Fibroblast of gingiva (primary cell): ENCODE data around the gene SLC24A3.

ENCODE experiments used
- DNase-seq: peaks from one replicate; pipeline ENCODE4 v3.0.0-alpha.2; 2011; ENCODE audit warnings: low read depth

SLC24A3 gene

DNA sequence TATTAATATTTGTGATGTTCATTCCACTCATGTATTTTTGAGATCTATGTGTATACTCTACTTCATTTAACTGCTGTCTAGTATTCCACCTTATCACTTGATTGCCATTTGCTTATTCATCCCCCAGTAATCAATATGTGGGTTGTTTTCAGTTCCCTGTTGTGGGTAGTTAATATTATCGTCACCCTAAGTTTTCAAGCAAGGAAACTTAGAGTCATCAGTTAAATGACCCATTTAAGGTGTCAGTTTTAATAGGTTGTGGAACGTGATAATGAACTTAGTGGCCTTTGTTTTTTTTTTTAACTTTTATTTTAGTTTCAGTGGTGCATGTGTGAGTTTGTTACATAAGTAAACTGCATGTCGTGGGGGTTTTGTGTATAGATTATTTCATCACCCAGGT lies 90.3 kb downstream of the SLC24A3 start:
- DNase-seq, result no peak

DNA sequence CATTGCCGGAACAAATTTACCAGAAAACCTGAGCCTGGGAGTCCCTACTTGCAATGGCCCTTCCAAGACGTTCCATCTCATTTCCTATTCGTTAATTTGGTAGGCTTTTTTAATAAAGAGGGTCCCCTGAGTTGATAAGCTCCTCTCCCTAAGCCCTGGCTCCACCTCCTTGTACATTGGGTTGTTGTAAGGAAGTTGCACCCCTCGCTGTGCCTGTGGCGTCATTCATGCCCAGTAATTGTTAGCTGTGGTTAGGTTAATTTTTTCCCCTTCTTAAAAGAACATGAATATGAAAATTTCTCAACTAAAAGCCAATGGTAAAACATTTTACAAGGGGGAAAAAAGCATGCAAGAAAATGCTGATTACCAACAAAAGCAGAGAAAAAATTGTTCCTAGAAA lies 91.9 kb downstream of the SLC24A3 start:
- DNase-seq, result no peak

DNA sequence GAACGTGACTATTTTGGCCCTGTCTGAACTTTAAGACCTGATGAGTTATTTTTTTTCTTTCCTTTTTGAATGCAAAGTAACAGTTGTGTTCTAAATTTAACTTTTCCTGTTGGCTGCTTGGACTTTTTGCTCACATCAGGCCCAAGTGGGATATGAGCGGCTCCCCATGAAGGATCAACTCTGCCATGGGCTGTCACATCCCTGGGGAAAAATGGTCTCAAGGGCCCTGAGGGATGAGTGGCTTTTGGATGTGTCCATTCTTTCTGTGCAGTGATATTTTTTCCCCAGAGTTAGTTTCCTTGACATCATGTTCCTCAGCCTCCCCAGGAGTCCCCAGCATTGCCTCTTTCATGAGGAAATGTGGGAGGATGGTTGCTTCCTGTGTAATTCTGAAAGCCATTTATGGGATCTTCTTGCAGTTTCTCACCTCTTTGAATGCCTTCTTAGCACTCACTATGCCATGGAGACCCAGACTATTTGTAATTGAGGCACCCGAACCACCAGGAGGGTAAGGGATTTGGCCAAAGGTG lies 92.5 kb downstream of the SLC24A3 start:
- DNase-seq, result no peak

DNA sequence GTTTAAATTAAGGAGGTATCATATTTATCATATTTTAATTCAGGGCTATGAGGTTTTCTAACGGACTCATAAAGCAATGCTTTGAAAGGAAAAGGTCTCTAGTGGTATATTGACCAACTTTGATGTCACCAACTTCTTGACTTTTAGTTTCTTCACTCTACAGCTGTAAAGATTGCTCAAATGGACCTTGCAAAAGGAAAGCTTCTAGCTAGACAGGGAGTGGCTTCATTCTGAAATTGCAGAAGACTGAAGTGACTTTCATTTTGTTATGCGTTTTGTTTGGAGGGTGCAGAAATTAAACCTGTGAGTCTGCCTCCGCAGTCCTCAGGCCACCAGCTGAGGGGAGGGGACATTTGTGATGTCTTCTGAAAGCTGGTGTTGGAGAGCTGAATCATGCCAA lies 95.7 kb downstream of the SLC24A3 start:
- no peak for DNase-seq

DNA sequence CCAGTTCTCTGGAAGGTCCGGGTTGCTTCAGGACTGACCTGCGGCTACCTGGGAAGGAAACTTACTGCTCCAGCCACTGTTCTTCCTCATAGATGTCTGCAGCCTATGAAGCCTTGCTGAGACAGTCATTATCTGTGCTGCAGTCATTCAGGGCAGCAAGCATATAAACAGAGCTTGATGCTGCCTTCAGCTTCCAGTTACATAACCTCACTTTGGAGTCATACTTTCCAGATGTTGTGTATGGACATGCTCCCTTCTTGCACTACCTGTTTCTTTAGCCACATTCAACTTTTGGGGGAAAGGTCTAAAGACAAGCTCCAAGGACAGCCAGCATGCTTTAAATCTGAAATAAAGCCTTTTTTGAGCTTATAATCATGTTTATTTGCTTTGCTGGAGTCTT lies 98.1 kb downstream of the SLC24A3 start:
- no peak for DNase-seq

DNA sequence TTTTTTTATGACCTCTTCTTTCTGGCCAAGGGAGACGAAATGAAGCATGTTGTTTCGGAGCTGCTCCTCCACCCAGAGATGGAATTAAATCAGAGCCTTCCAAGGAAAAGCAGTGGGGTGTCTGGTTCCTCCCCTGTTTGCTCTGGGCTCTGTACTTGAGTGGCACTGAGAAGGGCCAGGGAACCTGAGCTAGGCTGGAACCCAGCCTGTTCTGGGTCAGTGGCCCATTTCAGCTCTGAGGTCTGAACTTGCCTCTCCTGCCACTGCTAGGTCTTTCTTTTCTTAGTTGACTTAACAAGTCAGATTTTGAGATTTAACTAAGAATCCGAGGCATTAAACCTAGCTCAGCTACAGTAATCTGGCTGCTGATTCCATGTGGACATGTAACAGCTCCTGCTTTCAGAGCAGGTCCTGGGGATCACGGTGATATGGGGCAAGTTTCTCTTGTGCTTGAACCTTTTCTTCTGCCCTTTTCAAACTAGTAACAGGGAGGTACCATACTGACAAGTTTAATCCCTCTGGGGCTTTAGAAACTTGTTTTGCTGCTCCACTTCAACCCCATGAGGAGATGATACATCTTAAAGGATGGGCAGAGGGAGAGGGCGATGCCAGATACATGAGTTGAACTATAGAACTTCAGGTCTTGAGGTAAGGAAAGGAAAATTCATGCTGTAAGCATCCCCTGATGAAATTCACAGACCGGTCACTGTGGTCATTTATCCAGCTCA lies 101.1 kb downstream of the SLC24A3 start:
- DNase-seq, result no peak

DNA sequence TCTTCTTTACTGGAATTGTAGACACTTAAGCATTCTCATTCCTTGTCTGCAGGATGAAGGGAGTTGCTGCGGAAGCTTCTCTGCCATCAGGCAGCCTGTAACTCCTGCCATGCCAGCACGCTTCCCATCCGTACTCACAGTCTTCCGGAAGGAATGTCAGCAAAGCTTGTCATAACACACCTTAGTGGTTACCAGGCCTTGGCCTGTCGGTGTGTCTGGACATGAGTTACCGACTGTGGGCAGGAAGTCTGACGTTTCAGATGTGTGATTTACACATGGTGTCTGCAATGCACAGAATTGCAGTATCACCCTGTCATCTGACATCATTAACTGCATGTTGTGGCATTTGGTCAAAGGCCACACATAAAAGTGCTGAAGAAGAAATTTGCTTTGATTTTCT lies 102.2 kb downstream of the SLC24A3 start:
- no peak for DNase-seq

DNA sequence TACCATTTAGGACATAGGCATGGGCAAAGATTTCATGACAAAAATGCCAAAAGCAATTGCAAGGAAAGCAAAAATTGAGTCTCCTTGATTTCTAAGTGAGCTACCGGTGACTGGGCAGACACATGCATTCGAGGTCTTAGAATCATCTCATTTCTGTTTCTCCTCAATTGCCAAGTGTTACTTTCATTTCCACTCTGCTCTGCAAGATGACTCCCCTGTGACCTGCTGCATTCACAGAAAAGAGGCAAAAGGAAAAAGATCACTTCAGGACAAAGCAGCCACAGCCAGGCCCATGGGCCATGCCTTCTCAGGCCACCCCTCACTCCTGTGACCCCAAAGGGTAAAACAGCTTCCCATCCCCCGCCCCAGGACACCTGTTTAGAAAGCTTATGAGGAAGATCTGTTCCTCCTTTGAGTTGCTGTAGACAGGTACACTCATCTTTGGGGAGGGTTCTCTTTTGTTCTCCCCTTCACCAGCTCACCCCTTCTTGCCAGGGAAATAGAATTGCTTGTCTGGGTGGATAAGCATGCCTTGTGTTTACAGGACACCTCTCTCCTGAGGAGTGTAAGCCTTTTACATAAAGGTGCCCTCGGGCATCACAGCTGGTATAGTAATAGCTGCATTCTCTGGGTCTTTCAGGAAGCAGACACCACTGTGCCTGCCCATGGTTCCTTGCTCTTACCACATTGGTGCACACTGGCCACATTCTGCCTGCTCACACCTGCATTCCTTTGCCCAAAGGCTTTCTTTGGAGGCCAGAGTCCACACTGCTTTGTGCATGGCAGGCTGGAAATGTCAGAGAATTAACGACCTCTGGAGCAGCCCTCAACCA lies 105.0 kb downstream of the SLC24A3 start:
- no peak for DNase-seq

DNA sequence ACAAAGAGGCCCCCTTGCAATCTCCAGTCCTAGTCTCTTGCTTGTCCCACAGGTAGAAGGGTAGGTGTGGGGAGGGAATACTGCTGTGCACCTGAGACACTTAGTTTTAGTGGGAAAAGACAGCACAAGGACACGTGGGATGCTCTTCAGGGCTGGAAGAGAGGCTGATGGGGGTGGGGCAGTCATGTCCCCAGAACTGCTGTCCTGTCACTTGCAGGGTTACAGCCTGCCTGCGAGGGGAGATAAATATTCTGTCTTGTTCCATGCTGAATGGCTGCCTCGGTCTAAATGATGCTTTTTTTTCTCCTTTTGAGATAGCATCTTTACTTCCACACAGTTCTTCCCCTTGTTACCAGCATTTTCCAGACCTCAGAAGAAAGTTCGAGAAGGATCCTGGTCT lies 106.2 kb downstream of the SLC24A3 start:
- DNase-seq, result no peak

DNA sequence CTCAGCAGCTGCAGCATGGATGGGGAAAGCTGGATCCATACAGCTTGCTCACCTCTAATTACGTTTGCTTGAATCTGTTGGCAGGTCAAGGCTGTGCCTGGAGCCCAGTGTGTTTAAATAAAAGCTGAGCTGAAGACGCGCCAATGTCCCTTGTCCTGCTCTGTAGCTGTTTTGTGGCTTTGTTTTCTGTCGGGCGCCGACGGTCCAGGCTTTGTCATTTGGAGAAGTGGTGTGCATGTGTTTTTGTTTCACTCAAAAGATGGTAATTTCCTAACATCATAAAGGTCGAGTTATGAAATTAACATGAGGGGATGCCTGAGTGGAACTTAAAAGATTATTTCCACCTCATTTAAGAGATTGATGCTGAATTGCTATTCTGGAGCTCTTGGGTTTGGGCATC lies 107.6 kb downstream of the SLC24A3 start:
- DNase-seq, result no peak

DNA sequence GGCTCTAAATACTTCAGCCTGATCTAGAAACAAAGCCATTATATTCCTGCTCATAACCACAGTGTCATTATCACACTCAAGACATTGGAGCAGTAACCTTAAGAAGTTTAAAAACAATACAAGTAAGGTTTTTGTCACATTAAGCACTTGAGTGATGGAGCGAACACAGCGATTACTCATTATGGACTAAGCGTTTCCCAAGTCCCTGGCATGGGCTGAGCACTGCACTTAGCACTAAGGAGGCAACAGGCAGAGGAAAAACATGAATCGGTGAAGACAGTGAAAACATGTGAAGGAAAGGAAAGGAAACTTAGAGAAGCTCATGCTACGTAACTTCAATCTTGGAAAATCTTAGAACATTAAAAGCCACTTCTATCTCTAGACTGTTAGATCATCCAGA lies 108.7 kb downstream of the SLC24A3 start:
- no peak for DNase-seq

DNA sequence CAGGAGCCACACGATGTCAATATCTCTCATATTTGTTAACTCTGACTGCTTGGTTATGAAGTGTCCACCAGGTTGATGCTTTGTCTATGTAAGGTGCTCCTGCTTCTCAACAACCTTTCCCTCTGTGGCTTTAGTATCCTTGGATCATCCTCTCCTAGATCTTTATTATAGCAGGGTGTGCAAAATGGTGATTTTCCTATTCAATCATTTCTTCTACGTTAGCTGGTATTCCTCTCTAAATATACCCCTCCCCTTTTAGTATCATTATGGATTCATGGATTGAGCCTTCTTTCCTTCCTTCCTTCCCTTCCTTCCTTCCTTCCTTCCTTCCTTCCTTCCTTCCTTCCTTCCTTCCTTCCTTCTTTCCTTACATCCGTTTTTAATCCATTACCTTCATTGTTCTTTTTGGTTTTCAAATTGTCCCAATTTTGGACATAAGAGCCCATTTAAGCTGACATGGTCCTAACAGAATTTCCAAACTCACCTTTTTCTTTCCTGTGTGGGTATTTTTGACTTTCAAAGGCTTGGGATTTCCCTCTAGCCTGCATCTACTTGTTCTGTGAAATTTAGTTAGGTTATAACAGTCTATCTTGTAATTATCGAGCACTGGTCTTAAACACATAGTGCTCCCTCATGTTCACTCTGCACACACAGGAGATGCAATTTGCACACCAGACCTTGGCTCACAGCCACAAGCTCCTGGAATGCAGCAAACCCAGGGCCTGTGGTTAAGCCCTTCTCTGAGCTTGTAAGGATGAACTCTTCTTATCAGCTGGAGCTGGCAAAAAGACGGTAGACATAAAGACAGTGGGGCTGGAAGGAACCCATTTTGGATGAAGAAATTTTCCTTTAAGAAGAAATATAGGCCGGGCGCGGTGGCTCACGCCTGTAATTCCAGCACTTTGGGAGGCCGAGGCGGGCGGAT lies 109.9 kb downstream of the SLC24A3 start:
- no peak for DNase-seq

DNA sequence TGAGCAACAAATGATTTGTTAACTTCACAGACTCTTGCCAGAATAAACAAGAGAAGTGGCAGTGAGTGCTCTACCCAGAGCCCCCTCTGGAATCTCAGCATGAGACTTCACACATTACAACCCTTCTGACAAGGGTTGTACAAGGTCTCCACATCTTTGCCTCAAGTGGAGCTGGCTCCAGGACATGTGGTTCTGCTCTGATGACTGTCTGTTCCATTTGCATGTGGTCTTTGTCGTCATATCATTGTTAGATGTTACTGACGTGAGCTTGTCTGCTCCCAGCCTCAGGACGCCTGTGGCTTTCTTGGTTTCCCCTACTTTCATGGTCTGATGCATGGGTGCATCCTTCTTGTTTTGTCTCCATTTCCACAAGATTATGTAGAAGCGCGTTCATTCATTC lies 115.0 kb downstream of the SLC24A3 start:
- no peak for DNase-seq

DNA sequence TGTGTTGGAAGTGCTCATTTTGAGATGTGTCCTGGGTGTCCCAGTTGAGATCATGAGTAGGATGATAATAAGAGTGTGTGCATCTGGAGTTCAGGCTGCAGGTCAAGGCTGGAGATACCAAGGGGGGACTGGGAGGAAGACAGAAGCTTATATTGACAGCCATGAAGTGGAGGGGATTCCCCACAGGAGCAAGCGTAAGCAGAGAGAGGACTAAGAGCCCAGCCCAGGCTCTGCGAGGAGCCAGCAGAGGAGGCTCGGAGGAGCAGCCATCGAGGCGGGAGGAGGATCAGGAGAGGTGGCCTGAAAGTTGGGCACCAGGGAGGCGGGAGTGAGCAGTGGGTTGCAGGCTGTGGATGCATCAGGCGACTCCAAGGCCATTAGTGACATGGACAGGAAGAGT lies 116.2 kb downstream of the SLC24A3 start:
- no peak for DNase-seq

DNA sequence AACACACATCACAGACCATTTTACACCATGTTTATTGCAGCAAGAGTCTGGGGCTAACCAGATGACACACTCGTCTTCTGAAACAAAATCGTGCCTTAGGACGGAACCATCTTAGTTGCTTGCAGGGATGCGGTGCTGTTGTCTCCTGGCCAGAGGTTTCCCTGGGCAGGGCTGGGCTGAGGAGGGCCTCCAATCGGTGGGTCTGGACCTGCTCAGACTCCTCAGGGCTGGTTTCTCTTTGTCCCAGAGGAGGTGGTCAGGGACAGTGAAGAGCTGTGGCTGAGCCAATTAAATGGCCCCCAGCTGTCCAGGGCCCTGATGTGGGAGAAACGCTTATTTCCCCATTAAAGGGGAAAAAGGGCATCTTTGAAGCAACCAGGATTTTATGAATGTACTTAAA lies 117.6 kb downstream of the SLC24A3 start:
- no peak for DNase-seq

DNA sequence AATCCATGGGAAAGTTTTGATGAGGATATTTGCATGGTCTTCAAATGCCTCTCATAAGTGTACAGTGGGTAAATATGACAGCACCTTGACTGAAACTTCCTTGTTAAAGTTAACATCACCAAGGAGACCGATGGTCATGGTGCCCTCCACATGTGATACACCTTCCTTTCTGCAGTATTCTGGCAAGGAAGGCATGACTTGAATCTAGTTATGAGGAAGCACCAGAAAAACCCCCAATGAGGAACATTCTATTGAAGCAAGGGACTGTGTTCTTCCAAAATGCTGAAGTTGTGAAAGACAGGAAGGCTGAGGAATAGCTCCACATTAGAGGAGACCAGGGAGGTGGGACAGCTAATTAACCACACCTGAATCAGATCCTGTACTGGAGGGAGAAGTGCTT lies 118.3 kb downstream of the SLC24A3 start:
- DNase-seq, result no peak

DNA sequence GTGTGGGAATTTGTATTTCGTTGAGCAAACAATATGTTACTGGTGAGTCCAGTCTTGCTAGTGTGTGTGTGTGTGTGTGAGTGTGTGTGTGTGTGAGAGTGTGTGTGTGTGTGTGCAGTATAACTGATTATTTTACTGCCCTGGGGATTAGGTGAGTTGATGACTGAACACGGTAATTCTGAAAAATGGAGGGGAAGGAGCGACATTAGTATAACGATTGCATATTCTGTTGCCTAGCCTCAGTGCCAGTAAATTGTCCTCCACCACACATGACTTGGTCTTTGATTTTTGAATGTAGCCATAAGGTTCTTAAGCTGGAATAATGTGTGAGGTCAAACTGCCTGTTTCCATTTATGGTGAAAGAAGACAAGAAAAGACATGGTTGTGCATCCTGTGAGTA lies 121.1 kb downstream of the SLC24A3 start:
- DNase-seq, result no peak

DNA sequence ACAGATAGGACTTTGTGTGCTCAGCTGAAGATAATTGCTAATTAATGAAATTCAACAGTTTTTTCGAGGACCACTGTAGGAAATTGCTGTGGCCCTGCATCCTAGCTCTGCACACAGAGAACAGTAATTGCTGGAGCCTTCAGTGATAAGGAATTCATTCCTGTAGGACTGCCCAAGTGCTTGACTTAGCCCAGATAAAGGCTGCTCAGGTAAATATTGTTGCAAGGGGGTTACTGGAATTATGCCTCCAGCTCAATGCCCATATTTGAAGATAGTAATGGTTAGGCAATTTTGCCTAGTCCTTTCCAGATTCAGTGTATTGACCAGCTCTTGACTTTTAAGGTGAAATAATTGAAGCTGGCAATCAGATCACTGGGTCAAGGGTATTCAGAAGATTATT lies 122.9 kb downstream of the SLC24A3 start:
- no peak for DNase-seq

DNA sequence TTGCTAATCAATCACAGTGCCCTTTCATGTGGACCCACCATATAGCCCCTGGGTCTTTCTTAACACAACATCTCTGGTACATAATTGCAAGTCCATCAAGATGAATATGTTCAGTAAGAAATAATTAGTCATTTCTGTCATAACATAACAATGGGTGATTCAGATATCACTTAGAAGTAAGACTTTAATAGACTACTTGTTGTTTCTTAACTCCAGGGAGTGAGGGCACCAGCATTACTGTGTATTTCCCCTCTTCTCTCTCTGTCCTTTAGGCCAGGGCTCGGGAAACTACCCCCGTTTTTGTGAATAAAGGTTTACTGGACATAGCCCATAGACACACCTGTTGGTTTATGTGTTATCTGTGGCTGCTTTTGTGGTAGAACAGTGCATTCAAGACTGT lies 123.5 kb downstream of the SLC24A3 start:
- no peak for DNase-seq

DNA sequence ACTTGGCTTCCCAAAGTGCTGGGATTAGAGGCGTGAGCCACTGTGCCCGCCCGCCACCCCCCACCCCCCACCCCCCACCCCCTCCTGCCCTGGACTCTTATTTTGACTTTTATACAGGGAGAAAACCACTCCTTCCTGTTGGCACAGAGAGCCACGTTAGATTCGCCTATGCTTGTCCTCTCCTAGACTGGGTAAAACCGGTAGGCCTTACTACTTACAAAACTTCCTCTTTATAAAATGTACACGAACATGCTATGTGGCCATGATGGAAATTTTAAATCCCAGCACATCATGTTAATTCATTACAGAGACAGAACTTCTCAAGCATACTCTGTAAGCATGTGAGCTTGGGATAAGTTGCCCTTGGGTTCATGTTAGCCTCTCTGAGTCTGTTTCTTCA lies 124.2 kb downstream of the SLC24A3 start:
- no peak for DNase-seq

DNA sequence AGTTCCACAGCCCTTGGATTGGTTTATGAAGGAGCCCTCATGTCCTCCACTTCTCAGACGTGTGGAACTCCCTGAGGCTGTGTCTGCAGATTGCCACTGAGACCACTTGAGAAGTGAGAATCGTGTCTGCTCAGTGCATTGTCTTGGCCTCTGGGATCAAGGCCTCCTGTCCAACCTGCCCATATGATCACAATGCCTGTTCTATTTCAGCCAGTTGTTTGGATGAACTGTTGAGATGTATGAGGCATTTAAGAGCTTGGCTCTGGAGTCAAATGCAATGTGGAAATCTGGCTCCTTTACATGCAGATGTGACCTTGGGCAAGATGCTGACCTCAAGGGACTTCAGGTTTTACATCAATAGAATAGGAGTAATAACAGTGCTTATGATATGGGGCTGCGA lies 125.9 kb downstream of the SLC24A3 start:
- no peak for DNase-seq

DNA sequence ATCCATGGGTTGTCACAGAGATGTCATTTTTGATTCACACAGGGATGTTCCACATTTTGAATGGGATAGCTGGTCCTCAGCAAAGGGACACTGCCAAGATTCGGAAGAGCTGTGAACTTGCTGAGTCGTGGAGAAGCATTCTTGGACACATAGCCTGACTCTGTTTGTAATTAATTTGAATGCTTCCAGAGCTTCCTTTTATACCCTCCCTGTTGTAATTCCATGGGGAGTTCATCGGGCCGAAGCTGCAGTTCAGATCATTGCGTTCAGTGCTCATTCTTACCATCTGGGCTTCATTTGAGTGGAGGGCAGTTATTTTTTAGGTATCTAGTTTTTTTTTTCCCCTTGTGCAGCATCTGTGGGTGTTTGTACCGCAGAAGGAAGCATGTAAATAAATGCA lies 126.5 kb downstream of the SLC24A3 start:
- DNase-seq, result peak; percentile 58
